NCI-H1436 (cell line): ENCODE measurements around the gene STK16.
A peak's percentile ranks its signal among the peaks of the same experiment; 100 is the strongest.
"Not testable (repeated sequence)": the region's sequence is repeated elsewhere in the genome, so short reads cannot be mapped to it uniquely, and the experiment has no call there.

ENCODE experiments used
- DNase-seq: peaks from one replicate; lab custom pipeline; 2025; lab: John Stamatoyannopoulos, UW

Gene STK16, protein sequence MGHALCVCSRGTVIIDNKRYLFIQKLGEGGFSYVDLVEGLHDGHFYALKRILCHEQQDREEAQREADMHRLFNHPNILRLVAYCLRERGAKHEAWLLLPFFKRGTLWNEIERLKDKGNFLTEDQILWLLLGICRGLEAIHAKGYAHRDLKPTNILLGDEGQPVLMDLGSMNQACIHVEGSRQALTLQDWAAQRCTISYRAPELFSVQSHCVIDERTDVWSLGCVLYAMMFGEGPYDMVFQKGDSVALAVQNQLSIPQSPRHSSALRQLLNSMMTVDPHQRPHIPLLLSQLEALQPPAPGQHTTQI

DNA sequence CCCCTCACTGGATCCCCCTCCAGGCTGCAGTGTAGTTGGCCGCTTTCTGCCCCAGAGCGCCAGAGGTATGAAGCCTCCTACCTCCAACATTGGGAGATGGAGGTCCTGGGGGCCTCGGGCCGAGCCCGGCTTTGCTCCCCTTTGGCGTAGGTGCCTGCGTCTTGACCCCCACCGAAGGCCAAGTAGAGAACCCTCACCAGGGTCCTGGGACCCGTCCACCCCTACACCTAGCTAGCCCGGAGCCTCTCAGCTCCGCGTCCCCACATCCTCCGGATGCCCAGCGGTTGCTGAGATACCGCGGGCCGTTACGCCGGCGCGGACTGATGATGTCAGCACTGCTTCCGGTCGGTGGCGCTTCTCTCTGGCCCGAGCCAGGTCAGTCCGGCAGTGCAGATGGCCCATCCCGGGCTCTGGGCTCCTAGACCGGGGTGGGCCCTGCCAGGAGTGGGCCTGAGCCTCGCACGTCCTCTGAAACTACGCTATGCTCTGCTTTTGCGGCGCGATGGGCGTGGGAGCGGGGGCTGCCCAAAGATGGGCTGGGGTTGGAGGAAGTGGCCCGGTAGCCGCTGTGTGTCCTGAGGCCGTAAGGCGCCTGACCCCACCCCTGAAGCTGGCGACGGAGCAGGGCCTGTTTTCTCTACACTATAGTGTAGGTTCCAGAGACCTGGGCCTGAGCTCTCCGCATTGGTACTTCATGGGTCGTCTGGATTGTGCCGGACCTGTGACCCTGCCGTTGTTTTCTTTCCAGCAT lies at the start of gene STK16, which contains the start of gene GLB1L:
STK16 (plus strand) TSS at position 332 of the 751 bp plus-strand sequence. CDS start 521 bp downstream, outside the sequence.
GLB1L (minus strand) TSS at position 297 of the 751 bp plus-strand sequence. CDS start 1,871 bp downstream, outside the sequence.
- peak; percentile 73 for DNase-seq

DNA sequence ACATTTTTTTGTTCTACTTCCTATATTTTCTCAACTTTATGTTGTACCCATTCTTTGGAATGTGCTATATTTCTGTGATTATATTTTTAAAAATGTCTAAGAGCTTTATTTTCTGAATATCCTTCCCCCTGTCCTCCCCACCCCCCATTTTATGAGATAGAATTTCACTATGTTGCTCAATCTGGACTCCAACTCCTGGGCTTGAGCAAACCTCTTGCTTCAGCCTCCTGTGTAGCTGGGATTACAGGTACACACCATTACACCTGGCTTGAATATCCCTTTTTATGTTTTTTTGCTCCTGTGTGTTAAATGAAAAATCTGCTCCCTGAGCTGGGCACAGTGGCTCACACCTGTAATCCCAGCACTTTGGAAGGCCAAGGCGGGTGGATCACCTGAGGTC lies 47.9 kb upstream of the STK16 start:
- no peak for DNase-seq

DNA sequence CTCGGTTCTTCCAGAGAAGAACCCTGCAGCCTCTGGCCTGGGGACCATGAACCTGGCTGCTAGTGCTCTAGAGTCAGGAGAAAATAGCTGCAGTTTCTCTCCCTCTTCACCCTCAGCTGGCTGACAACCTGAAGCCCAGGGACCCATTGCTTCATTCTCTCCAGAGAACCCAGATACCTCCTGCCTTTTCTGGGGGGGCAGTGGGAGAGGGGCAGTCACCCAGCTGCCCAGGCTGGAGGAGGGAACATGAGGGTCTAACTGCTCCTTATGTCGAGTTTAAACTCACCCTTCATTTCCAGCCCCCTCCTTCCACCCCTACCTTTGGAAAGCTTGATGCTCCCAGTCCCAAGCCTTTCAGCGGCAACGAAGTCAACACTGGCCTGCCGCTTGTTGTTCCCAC lies 46.3 kb upstream of the STK16 start:
- DNase-seq, result no peak

DNA sequence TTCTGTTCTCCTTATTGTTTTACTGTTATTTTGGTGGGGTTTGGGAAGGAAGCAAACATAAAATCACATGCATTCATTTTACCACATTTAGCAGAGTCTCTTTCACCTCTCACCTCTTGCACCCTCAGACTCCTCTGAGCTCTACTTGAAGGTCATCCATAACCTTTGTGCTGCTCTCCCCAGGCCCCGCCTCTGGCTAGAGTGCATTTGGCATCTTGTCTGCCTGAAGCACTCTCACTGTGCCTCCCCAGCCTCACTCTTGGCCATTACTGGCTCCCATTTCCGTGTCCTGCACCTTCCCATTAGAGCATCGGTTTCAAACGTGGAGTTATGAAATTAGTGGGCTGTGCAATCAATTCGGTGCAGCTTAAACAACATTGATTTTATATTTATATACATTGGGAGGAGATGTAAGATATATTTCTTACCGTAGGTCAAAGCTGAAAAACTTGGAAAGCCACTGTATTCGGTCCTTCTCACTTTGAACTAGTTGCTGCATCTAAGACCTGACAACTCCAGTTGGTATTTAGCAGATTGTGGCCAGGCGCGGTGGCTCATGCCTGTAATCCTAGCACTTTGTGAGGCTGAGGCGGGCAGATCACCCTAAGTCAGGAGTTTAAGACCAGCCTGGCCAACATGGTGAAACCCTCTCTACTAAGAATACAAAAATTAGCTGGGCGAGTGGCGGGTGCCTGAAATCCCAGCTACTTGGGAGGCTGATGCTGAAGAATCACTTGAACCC lies 45.6 kb upstream of the STK16 start:
- DNase-seq, result no peak

DNA sequence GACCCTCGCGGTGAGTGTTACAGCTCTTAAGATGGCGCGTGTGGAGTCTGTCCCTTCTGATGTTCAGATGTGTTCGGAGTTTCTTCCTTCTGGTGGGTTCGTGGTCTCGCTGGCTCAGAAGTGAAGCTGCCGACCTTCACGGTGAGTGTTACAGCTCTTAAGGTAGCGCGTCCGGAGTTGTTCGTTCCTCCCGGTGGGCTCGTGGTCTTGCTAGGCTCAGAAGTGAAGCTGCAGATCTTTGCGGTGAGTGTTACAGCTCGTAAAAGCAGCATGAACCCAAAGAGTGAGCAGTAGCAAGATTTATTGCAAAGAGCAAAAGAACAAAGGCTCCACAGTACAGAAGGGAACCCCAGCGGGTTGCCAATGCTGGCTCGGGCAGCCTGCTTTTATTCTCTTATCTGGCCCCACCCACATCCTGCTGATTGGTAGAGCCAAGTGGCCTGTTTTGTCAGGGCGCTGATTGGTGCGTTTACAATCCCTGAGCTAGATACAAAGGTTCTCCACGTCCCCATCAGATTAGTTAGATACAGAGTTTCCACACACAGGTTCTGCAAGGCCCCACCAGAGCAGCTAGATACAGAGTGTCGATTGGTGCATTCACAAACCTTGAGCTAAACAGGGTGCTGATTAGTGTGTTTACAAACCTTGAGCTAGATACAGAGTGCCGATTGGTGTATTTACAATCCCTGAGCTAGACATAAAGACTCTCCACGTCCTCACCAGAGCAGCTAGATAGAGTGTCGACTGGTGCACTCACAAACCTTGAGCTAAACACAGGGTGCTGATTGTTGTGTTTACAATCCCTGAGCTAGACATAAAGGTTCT lies 44.6 kb upstream of the STK16 start:
- DNase-seq, result not testable (repeated sequence)

DNA sequence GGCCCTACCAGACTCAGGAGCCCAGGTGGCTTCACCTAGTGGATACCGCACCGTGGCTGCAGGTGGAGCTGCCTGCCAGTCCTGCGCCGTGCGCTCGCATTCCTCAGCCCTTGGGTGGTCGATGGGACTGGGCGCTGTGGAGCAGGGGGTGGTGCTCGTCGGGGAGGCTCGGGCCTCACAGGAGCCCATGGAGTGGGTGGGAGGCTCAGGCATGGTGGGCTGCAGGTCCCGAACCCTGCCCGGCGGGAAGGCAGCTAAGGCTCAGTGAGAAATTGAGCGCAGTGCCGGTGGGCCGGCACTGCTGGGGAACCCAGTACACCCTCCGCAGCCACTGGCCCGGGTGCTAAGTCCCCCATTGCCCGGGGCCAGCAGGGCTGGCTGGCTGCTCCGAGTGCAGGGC lies 43.9 kb upstream of the STK16 start:
- not testable (repeated sequence) for DNase-seq

DNA sequence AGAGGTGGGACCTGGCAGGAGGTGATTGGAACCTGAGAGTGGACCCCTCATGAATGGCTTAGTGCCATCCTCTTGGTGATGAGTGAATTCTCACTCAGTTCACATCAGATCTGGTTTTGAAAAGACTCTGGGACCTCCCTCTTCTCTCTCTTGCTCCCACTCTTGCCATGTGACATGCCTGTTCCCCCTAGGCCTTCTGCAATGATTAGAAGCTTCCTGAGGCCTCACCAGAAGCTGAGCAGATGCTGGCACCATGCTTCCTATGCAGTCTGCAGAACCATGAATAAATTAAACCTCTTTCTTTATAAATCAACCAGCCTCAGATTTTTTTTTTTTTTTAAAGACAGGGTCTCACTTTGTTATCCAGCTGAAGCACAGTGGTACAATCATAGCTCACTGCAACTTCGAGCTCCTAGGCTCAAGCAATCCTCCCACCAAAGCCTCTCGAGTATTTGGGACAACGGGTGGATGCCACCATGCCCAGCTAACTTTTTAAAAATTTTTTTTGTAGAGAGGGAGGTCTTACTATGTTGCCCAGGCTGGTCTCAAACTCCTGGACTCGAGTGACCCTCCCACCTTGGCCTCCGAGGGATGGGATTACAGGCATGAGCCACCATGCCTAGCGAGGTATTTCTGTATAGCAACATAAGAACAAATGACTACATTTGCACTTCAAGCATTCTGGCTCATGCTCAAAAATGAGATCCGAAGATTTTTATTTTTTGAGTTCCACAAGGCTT lies 40.7 kb upstream of the STK16 start:
- no peak for DNase-seq

DNA sequence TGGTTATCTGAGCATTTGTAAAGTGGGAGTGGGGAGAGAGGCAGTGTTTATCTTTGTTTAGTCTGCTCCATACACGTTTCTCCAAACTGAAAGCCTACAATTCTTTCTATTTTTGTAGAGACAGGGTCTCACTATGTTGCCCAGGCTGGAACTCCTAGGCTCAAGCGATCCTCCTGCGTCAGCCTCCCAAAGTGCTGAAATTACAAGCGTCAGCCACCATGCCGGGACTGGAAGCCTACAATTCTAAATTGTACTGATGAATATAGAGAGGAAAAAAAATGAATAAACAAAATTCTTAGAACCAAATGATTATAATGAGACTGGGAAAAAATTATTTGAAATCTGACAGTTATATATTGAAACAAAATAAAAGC lies 40.1 kb upstream of the STK16 start:
- DNase-seq, result no peak

DNA sequence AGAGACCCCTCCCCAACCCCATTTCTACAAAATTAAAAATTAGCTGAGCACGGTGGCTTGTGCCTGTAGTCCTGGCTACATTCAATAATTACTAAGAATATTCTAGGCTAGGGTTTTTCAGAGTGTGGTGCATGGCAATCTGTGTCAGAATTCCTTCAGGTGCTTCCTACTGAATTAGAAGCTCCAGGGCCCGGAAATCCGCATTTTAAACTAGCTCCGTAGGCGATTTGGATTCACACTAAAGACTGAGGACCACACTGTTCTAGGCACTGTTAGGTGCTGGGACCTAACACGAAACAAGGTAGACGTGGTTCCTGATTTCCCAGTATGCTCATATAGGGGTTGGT lies 39.3 kb upstream of the STK16 start:
- DNase-seq, result no peak

DNA sequence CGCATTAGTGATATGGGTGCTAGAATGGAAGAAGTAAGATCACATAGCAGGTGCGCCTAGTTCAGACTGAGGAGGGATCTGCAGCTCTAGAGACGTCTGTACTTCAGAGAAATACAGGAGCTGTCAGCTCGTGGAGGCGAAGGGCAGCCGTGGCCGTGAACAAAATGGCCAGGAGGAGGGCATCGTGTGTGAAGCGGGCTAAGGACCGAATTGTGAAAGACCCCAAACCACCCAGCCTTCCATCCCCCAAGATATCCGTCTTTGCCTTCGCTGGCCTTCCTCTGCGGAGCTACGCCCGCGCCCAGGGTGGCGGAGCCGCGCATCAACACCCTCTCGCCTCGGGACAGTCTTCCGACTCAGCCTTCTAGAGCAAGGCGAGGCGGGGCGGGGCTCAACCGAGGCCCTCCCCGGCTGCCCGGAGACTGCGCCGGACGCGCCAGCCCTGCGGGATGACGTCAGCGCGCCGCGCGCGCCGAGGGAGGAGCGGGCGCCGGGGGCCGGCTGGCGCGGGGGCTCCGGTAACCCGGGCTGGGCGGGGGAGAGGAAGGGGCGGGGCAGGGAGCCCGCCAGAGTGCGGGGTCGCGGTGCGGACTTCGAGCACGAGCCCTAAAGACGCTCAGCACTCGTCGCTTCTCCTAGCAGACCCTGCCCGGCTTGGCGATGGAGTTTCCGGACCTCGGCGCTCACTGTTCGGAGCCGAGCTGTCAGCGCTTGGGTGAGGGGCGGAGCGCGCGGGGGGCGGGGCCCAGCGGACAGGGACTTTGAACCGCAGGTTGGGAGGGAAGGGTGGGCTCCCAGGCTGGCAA lies 38.7 kb upstream of the STK16 start, which contains the start of gene ZFAND2B:
ZFAND2B (plus strand) TSS at position 455 of the 806 bp plus-strand sequence; CDS start at position 661, 206 bp downstream.
- peak; percentile 91 for DNase-seq

DNA sequence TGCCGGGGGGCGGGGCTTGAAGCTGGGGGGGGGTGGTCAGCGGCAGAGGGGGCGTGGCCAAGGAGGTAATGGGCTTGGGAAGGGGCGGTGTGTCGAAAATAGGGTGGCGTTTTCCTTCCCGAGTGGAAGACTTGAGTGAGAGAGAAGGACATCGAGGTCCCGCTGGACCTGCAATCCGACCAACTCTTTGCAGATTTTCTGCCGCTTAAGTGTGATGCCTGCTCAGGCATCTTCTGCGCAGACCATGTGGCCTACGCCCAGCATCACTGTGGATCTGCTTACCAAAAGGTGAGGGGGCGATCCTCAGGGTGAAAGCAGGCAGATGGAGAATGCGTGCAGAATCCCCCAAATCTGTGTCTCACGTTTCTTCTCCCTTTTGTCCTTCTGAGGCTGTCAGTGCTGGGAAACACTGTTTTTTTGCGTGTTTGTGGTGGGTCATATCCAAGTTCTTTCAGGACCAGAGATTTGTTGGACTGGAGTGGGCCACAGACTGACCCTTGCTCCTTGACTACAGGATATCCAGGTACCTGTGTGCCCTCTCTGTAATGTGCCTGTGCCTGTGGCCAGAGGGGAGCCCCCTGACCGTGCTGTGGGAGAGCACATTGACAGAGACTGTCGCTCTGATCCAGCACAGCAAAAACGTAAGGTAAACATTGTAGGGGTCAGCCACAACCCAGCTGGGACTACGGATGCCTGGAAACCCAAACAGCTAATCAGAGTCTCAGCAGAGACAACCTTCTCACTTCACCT lies 38.0 kb upstream of the STK16 start:
- no peak for DNase-seq

DNA sequence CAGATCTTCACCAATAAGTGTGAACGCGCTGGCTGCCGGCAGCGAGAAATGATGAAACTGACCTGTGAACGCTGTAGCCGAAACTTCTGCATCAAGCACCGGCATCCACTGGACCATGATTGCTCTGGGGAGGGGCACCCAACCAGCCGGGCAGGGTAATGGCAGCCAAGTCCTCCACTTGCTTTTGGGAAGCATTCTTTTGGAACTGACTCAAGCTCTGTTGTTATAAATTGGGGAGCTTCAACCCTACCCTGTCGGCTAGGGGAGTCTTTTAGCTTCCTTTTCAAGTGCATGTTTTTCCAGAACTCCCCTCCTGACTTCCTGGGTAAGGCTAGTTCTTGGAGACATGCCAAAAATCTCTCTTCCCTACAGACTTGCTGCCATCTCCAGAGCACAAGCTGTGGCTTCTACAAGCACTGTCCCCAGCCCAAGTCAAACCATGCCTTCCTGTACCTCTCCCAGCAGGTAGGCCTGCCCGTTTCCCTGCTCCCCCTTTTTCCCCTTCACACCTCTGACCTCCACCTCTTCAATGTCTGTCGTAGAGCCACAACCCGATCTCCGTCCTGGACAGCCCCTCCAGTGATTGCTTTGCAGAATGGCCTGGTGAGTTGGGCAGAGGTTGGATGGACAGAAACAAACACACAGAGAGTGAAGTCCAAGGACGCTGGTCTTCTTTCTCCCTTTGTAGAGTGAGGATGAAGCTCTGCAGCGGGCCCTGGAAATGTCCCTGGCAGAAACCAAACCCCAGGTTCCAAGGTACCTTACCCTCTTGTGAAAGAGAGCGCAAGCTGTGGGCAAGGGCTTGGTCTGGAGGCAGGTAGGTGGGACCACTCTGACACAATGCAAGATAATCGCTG lies 37.2 kb upstream of the STK16 start:
- no peak for DNase-seq

DNA sequence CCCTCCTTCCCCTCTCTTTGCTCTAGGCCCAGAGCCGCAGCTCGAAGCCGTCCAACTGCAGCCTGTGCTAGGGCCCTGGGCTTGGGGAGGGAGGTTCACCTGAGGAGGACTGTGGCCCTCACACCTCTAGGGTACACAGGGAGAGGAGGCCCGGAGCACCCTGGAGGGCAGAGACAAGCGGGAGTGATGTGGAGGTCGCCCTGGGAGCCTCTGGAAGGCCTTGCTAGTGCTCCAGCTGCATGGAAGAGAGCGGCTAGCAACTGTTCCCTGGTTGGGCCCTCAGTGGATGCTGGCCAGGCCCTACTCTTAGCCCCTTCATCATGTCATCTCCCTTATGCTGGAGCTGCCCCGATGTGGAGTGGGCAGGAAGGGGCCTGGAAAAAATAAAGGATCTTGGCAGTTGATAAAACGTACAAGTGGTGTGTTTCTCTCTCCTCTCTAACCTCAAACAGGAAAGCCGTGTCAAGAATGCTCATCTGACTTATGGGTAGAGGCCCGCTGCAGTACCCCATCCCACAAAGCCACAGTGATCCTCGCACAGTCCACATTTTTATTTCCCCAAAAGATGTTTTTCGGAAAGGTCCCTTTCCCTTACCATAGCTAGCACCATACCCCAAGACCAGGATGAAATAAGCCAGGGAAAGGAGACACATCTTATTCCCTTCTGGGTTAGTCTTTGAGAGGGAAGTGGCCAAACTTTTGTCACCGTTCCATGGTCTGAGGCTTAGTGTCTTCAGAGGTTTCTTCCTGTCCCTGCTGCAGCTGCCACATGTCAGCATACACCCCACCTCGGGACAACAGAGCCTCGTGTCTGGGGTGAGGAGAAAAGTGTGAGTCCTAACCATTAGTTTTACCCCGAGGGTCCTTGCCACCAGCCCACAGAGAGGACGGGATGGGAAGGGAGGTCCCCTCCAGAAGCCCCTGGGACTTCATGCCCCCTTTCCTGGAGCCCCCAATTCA lies 35.8 kb upstream of the STK16 start:
- DNase-seq, result no peak

DNA sequence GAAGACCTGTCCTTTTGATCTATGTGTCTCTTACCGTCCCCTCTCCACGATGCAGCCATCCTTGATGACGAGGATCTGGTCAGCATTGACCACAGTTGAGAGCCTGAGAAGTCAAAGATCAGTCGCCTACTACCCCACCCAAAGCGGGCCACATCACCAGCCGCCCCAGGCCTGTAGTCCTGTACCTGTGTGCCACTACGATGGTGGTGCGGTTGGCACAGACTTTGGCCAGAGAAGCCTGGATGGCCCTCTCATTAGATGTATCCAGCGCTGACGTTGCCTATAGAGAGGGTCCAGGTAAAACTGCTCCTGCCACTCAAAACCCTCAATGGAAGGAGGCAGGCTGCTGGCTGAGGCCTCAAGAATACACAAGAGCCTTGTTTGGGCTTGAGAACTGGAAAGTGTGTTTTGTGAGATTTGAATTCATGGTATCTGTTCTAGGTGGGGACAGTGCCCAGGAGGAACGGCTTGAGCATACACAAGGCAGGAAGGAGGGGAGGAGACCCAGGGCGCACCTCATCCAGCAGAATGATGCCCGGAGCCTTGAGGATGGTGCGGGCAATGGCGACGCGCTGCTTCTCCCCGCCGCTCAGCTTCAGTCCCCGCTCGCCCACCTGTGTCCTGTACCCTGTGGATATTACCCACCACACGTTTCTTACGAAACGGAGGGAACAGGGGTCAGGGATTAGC lies 34.9 kb upstream of the STK16 start:
- DNase-seq, result no peak

DNA sequence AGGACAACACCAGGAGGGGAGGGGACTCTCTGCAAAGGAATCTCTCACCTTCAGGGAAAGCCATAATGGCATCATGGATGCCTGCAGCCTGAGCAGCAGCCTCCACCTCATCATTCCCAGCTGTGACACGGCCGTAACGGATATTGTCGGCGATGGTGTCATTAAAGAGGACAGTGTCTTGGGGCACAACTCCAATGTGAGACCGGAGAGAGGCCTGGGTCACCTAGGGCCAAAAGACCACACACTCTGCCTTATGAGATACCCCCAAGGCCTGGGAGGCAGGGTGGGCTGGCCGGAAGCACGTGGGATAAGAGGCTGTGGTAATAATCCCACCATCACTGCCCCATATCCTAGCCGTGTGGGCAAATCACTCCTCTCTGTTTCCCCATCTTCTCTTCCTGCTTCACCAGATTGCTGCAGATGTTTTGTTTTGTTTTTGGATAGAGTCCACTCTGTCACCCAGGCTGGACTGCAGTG lies 34.4 kb upstream of the STK16 start:
- DNase-seq, result no peak

DNA sequence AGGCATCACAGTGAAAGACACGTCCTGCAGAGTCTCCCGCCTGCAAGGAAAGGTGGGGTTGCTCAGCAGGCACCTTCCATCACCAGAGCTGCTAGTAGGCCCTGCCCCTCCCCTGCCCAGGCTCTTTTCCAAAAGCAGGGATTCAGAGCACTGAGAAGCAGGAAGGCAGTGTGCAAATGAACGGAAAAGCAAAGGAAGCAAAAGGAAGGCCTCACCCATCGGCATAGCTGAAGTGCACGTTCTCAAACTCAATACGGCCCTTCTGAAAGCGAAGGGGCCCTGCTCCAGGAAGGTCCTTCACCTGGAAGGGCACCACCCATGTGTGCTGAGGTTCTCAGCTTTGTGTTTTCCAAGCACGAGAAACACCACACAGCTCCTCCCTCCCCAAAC lies 32.3 kb upstream of the STK16 start:
- DNase-seq, result no peak
